ENCODE results near the gene VAV1.
A peak's percentile ranks its signal among the peaks of the same experiment; 100 is the strongest.
"Not testable (repeated sequence)": the region's sequence is repeated elsewhere in the genome, so short reads cannot be mapped to it uniquely, and the experiment has no call there.

VAV1 gene

GRCh38 chr19:6800160-6800790, 27.8 kb downstream of the VAV1 start:
- not testable (repeated sequence) for H3K36me3 ChIP-seq (ENCODE audit: insufficient read depth, low read length); H3K9me3 ChIP-seq (ENCODE audit: low read length); H3K27ac ChIP-seq (ENCODE audit: low read depth, low read length); H3K4me3 ChIP-seq (ENCODE audit: low read depth in 1 of 2, low read length in 2 of 2); H3K4me1 ChIP-seq (ENCODE audit: insufficient read depth, low read length); H3K9ac ChIP-seq (ENCODE audit: low read length)
- peaks cover 0 to 13% of the 10 kb centered on the region in 2 donors for H3K27me3 ChIP-seq (ENCODE audit: control insufficient read depth in 1 of 2, insufficient read depth in 2 of 2, low read length in 2 of 2)

GRCh38 chr19:6800991-6801484, 28.5 kb downstream of the VAV1 start:
- H3K36me3 ChIP-seq (ENCODE audit: insufficient read depth, low read length), result no peaks in the 10 kb centered on the region
- H3K27ac ChIP-seq (ENCODE audit: low read depth, low read length), result no peak overlapping the region
- peaks cover 0 to 13% of the 10 kb centered on the region in 2 donors for H3K27me3 ChIP-seq (ENCODE audit: control insufficient read depth in 1 of 2, insufficient read depth in 2 of 2, low read length in 2 of 2)
- no peaks in the 10 kb centered on the region for H3K9me3 ChIP-seq (ENCODE audit: low read length)
- no peaks in the 10 kb centered on the region for H3K4me1 ChIP-seq (ENCODE audit: insufficient read depth, low read length)
- no peak overlapping the region for H3K9ac ChIP-seq (ENCODE audit: low read length)
- H3K4me3 ChIP-seq (ENCODE audit: low read depth in 1 of 2, low read length in 2 of 2), result no peak overlapping the region

- Histone ChIP-seq H3K9ac (ENCODE audit: low read length) (no peak overlapping the region), H3K36me3 (ENCODE audit: insufficient read depth, low read length) (no peaks in the 10 kb centered on the region), H3K4me3 (ENCODE audit: low read depth in 1 of 2, low read length in 2 of 2) (no peak overlapping the region), H3K27me3 (ENCODE audit: control insufficient read depth in 1 of 2, insufficient read depth in 2 of 2, low read length in 2 of 2) (peaks cover 0 to 13% of the 10 kb centered on the region in 2 donors), H3K9me3 (ENCODE audit: low read length) (no peaks in the 10 kb centered on the region), H3K27ac (ENCODE audit: low read depth, low read length) (no peak overlapping the region), H3K4me1 (ENCODE audit: insufficient read depth, low read length) (no peaks in the 10 kb centered on the region)
These were observed 29.1 kb downstream of the VAV1 start for GRCh38 chr19:6801485-6802086.

- Histone ChIP-seq H3K36me3 (ENCODE audit: insufficient read depth, low read length) (no peaks in the 10 kb centered on the region), H3K27ac (ENCODE audit: low read depth, low read length) (peak overlapping the region; percentile 13), H3K4me3 (ENCODE audit: low read depth in 1 of 2, low read length in 2 of 2) (no peak overlapping the region), H3K9ac (ENCODE audit: low read length) (no peak overlapping the region), H3K27me3 (ENCODE audit: control insufficient read depth in 1 of 2, insufficient read depth in 2 of 2, low read length in 2 of 2) (peaks cover 0 to 13% of the 10 kb centered on the region in 2 donors), H3K4me1 (ENCODE audit: insufficient read depth, low read length) (no peaks in the 10 kb centered on the region), H3K9me3 (ENCODE audit: low read length) (no peaks in the 10 kb centered on the region)
These were observed 30.0 kb downstream of the VAV1 start for GRCh38 chr19:6802336-6803035.

GRCh38 chr19:6803036-6803404, 30.5 kb downstream of the VAV1 start:
- Histone ChIP-seq H3K27me3 (ENCODE audit: control insufficient read depth in 1 of 2, insufficient read depth in 2 of 2, low read length in 2 of 2) (peaks cover 0 to 13% of the 10 kb centered on the region in 2 donors), H3K9me3 (ENCODE audit: low read length) (no peaks in the 10 kb centered on the region), H3K9ac (ENCODE audit: low read length) (no peak overlapping the region), H3K36me3 (ENCODE audit: insufficient read depth, low read length) (no peaks in the 10 kb centered on the region), H3K4me3 (ENCODE audit: low read depth in 1 of 2, low read length in 2 of 2) (no peak overlapping the region), H3K27ac (ENCODE audit: low read depth, low read length) (no peak overlapping the region), H3K4me1 (ENCODE audit: insufficient read depth, low read length) (no peaks in the 10 kb centered on the region)

- Histone ChIP-seq H3K36me3 (ENCODE audit: insufficient read depth, low read length) (no peaks in the 10 kb centered on the region), H3K9me3 (ENCODE audit: low read length) (no peaks in the 10 kb centered on the region), H3K9ac (ENCODE audit: low read length) (no peak overlapping the region), H3K4me3 (ENCODE audit: low read depth in 1 of 2, low read length in 2 of 2) (no peak overlapping the region), H3K27ac (ENCODE audit: low read depth, low read length) (no peak overlapping the region), H3K4me1 (ENCODE audit: insufficient read depth, low read length) (no peaks in the 10 kb centered on the region), H3K27me3 (ENCODE audit: control insufficient read depth in 1 of 2, insufficient read depth in 2 of 2, low read length in 2 of 2) (peaks cover 0 to 7% of the 10 kb centered on the region in 2 donors)
These were observed 34.0 kb downstream of the VAV1 start for GRCh38 chr19:6806488-6806887.

- Histone ChIP-seq H3K9me3 (ENCODE audit: low read length) (no peaks in the 10 kb centered on the region), H3K27me3 (ENCODE audit: control insufficient read depth in 1 of 2, insufficient read depth in 2 of 2, low read length in 2 of 2) (peaks cover 0 to 7% of the 10 kb centered on the region in 2 donors)
These were observed 34.8 kb downstream of the VAV1 start for GRCh38 chr19:6807291-6807690.

GRCh38 chr19:6808494-6808893, 36.0 kb downstream of the VAV1 start:
- no peaks in the 10 kb centered on the region for H3K36me3 ChIP-seq (ENCODE audit: insufficient read depth, low read length)

More at GRCh38 chr19:6807291-6807690, 34.8 kb downstream of the VAV1 start:
- H3K4me1 ChIP-seq (ENCODE audit: insufficient read depth, low read length), result no peaks in the 10 kb centered on the region
- no peak overlapping the region for H3K9ac ChIP-seq (ENCODE audit: low read length)
- no peaks in the 10 kb centered on the region for H3K36me3 ChIP-seq (ENCODE audit: insufficient read depth, low read length)
- no peak overlapping the region for H3K4me3 ChIP-seq (ENCODE audit: low read depth in 1 of 2, low read length in 2 of 2)
- no peak overlapping the region for H3K27ac ChIP-seq (ENCODE audit: low read depth, low read length)

GRCh38 chr19:6809262-6809661, 36.8 kb downstream of the VAV1 start:
- H3K9me3 ChIP-seq (ENCODE audit: low read length), result no peaks in the 10 kb centered on the region
- H3K4me1 ChIP-seq (ENCODE audit: insufficient read depth, low read length), result no peaks in the 10 kb centered on the region
- no peaks in the 10 kb centered on the region for H3K36me3 ChIP-seq (ENCODE audit: insufficient read depth, low read length)
- H3K27me3 ChIP-seq (ENCODE audit: control insufficient read depth in 1 of 2, insufficient read depth in 2 of 2, low read length in 2 of 2), result no peaks in the 10 kb centered on the region
- no peak overlapping the region for H3K27ac ChIP-seq (ENCODE audit: low read depth, low read length)
- no peak overlapping the region for H3K4me3 ChIP-seq (ENCODE audit: low read depth in 1 of 2, low read length in 2 of 2)
- H3K9ac ChIP-seq (ENCODE audit: low read length), result no peak overlapping the region

More at GRCh38 chr19:6808494-6808893, 36.0 kb downstream of the VAV1 start:
- Histone ChIP-seq H3K9ac (ENCODE audit: low read length) (no peak overlapping the region), H3K4me3 (ENCODE audit: low read depth in 1 of 2, low read length in 2 of 2) (no peak overlapping the region), H3K9me3 (ENCODE audit: low read length) (no peaks in the 10 kb centered on the region), H3K27me3 (ENCODE audit: control insufficient read depth in 1 of 2, insufficient read depth in 2 of 2, low read length in 2 of 2) (peaks cover 0 to 2% of the 10 kb centered on the region in 2 donors), H3K27ac (ENCODE audit: low read depth, low read length) (no peak overlapping the region), H3K4me1 (ENCODE audit: insufficient read depth, low read length) (no peaks in the 10 kb centered on the region)

GRCh38 chr19:6811378-6811777, 38.9 kb downstream of the VAV1 start:
- H3K27ac ChIP-seq (ENCODE audit: low read depth, low read length), result no peak overlapping the region
- no peaks in the 10 kb centered on the region for H3K36me3 ChIP-seq (ENCODE audit: insufficient read depth, low read length)
- H3K27me3 ChIP-seq (ENCODE audit: control insufficient read depth in 1 of 2, insufficient read depth in 2 of 2, low read length in 2 of 2), result no peaks in the 10 kb centered on the region
- H3K9me3 ChIP-seq (ENCODE audit: low read length), result no peaks in the 10 kb centered on the region
- no peak overlapping the region for H3K4me3 ChIP-seq (ENCODE audit: low read depth in 1 of 2, low read length in 2 of 2)
- no peak overlapping the region for H3K9ac ChIP-seq (ENCODE audit: low read length)
- H3K4me1 ChIP-seq (ENCODE audit: insufficient read depth, low read length), result no peaks in the 10 kb centered on the region

GRCh38 chr19:6811906-6812305, 39.4 kb downstream of the VAV1 start:
- Histone ChIP-seq H3K9ac (ENCODE audit: low read length) (no peak overlapping the region), H3K4me1 (ENCODE audit: insufficient read depth, low read length) (no peaks in the 10 kb centered on the region), H3K27me3 (ENCODE audit: control insufficient read depth in 1 of 2, insufficient read depth in 2 of 2, low read length in 2 of 2) (no peaks in the 10 kb centered on the region), H3K27ac (ENCODE audit: low read depth, low read length) (no peak overlapping the region), H3K9me3 (ENCODE audit: low read length) (no peaks in the 10 kb centered on the region), H3K36me3 (ENCODE audit: insufficient read depth, low read length) (no peaks in the 10 kb centered on the region), H3K4me3 (ENCODE audit: low read depth in 1 of 2, low read length in 2 of 2) (no peak overlapping the region)
